Measurements from ENCODE around the gene PSMD14. TPM values are rescaled to one million over a fixed set of nuclear protein-coding genes. Genes with fewer than 3 reads are reported as not detected.
"Not testable (repeated sequence)": the region's sequence is repeated elsewhere in the genome, so short reads cannot be mapped to it uniquely, and the experiment has no call there.

Gene PSMD14
- total RNA-seq: 46.3 to 48.0 TPM (median 46.9 TPM) in 3 replicates

GRCh38 chr2:161308178-161308955, at the start of gene PSMD14:
TSS of gene PSMD14 (plus strand) at chr2:161308425. CDS start at chr2:161318826, 10,401 bp downstream.
- Mint-ChIP-seq H3K27ac (peak within 1 kb of the TSS; percentile 94), H3K36me3 (peaks cover 8% of the 10 kb centered on the region), H3K27me3 (ENCODE audit: low read depth) (no peaks in the 10 kb centered on the region), H3K9me3 (peaks cover 24% of the 10 kb centered on the region), H3K4me3 (peak within 1 kb of the TSS; percentile 81), H3K4me1 (peaks cover 14% of the 10 kb centered on the region)
- peak; percentile 65 to 84 for DNase-seq (ENCODE audit: low spot score in 2 of 2, unreplicated experiment in 2 of 2)
- TF ChIP-seq, protein P1, sequence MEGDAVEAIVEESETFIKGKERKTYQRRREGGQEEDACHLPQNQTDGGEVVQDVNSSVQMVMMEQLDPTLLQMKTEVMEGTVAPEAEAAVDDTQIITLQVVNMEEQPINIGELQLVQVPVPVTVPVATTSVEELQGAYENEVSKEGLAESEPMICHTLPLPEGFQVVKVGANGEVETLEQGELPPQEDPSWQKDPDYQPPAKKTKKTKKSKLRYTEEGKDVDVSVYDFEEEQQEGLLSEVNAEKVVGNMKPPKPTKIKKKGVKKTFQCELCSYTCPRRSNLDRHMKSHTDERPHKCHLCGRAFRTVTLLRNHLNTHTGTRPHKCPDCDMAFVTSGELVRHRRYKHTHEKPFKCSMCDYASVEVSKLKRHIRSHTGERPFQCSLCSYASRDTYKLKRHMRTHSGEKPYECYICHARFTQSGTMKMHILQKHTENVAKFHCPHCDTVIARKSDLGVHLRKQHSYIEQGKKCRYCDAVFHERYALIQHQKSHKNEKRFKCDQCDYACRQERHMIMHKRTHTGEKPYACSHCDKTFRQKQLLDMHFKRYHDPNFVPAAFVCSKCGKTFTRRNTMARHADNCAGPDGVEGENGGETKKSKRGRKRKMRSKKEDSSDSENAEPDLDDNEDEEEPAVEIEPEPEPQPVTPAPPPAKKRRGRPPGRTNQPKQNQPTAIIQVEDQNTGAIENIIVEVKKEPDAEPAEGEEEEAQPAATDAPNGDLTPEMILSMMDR (IDR thresholded peaks at IDR 0.05; ENCODE audit: unreplicated experiment): no peak

DNA sequence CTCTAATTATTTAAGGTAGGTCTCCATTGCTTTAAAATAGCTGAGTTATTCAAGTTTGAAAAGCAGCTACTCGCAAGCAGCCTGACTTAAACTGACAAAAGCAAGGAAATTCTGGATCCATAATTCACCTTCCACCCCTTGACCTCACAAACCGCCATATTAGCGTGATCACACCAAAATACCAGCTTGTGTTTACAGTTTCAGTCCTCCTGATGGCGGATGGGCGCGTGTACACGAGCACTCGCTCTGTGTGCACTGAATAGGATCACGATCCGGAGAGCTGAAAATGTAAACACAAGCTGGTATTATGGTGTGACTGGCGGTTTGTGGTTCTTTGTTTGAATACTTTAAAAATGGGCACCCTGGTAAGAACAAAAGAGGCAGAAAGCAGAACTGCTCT, 42.4 kb upstream of the PSMD14 start:
- H3K27me3 Mint-ChIP-seq (ENCODE audit: low read depth): no peaks in the 10 kb centered on the region
- H3K4me1 Mint-ChIP-seq: no peaks in the 10 kb centered on the region
- DNase-seq (ENCODE audit: low spot score in 2 of 2, unreplicated experiment in 2 of 2): no peak
- H3K9me3 Mint-ChIP-seq: no peaks in the 10 kb centered on the region
- TF ChIP-seq, protein P1 (IDR thresholded peaks at IDR 0.05; ENCODE audit: unreplicated experiment): no peak
- no peak overlapping the region for H3K27ac Mint-ChIP-seq
- no peak overlapping the region for H3K4me3 Mint-ChIP-seq
- H3K36me3 Mint-ChIP-seq: no peaks in the 10 kb centered on the region

GRCh38 chr2:161269111-161269510, 39.1 kb upstream of the PSMD14 start:
- H3K9me3 Mint-ChIP-seq: no peaks in the 10 kb centered on the region
- no peak overlapping the region for H3K27ac Mint-ChIP-seq
- H3K4me3 Mint-ChIP-seq: no peak overlapping the region
- TF ChIP-seq, protein P1 (IDR thresholded peaks at IDR 0.05; ENCODE audit: unreplicated experiment): no peak
- H3K27me3 Mint-ChIP-seq (ENCODE audit: low read depth): no peaks in the 10 kb centered on the region
- no peaks in the 10 kb centered on the region for H3K36me3 Mint-ChIP-seq
- no peak for DNase-seq (ENCODE audit: low spot score in 2 of 2, unreplicated experiment in 2 of 2)
- H3K4me1 Mint-ChIP-seq: no peaks in the 10 kb centered on the region

DNA sequence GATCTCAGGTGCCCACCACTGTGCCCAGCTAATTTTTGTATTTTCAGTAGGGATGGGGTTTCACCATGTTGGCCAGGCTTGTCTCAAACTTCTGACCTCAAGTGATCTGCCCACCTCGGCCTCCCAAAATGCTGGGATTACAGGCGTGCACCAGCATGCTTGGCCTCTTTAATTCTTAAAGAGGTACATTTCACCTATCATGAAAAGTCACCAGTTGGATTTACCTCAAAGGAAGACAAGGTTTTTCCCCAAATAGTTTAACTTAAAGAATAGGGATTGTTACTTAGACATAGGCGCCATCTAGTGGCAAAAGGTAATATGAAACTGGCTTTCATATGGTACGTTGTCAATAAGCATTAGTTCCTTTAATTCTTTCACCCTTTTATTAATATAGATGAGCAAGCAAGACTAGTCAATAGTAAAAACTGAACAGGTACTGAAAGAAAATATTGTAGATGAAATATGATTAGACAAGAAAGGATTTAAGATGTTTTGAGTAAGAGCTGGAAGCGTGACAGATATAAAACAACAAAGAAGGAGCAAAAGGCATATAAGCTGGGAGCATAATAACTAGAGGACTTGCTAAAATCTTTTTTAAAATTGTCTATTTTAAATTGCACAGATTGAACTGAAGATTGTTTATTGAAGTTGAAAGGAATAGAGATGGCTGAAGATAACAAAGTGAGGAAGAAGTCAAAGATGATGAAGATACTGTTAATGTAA, 35.0 kb upstream of the PSMD14 start:
- no peaks in the 10 kb centered on the region for H3K4me1 Mint-ChIP-seq
- H3K27me3 Mint-ChIP-seq (ENCODE audit: low read depth): no peaks in the 10 kb centered on the region
- no peaks in the 10 kb centered on the region for H3K9me3 Mint-ChIP-seq
- H3K36me3 Mint-ChIP-seq: no peaks in the 10 kb centered on the region
- TF ChIP-seq, protein P1 (IDR thresholded peaks at IDR 0.05; ENCODE audit: unreplicated experiment): peak; percentile 74
- H3K4me3 Mint-ChIP-seq: no peak overlapping the region
- no peak overlapping the region for H3K27ac Mint-ChIP-seq
- DNase-seq (ENCODE audit: low spot score in 2 of 2, unreplicated experiment in 2 of 2): no peak

DNA sequence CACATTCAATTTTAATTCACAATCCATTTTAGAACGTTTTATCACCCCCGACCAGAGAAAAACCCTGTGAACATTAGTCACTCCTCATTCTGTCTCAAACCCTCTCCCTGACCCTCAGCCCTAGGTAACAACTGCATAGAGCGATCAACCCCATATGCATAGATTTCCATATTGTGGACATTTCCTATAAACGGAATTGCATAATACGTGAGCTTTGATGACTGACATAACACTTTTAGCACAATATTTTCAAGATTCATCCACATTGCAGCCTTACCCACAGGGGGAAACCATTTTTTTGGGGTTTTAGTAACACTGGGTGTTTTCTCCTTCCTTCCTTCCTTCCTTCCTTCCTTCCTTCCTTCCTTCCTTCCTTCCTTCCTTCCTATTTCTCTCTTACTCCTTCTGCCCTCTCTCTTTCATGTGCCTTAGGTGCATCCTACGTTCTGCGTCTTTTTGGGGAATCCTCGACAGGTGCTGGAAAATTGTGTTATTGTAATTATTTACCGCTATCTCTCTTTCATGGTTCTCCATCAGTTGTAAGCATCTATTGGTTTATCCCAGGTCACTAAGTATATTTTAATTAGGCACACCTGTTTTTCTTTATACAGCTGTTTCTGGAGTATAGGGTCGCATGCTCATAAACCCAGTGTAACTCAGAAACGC, 29.5 kb upstream of the PSMD14 start:
- not testable (repeated sequence) for H3K27ac Mint-ChIP-seq; H3K36me3 Mint-ChIP-seq; H3K4me3 Mint-ChIP-seq; H3K9me3 Mint-ChIP-seq; DNase-seq (ENCODE audit: low spot score in 2 of 2, unreplicated experiment in 2 of 2); H3K4me1 Mint-ChIP-seq; H3K27me3 Mint-ChIP-seq (ENCODE audit: low read depth)

- H3K9me3 Mint-ChIP-seq; H3K27ac Mint-ChIP-seq; H3K36me3 Mint-ChIP-seq; DNase-seq (ENCODE audit: low spot score in 2 of 2, unreplicated experiment in 2 of 2); H3K4me1 Mint-ChIP-seq; H3K27me3 Mint-ChIP-seq (ENCODE audit: low read depth); H3K4me3 Mint-ChIP-seq: not testable (repeated sequence)
Observed at GRCh38 chr2:161279230-161279815, 28.9 kb upstream of the PSMD14 start.

DNA sequence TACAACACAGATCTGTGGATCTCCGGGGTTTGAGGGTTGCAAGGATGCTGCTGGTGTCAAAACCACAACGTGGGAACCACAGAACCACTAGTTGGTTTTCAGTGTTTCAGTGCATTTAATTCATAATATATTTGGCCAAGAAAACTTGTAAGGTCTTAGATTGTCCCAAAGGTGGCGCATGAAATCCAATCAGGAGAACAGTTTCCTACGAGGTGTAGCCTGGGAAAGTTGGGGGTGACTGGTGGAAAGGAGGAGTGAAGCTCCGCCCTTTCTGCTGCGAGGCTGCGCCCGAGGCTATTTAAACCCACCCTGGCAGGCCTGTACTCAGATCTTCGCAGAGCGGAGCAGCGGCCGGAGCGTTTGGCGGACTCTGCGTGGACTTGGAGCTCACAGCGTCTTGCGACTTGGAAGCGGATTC, 27.3 kb upstream of the PSMD14 start:
- not testable (repeated sequence) for H3K4me1 Mint-ChIP-seq; H3K36me3 Mint-ChIP-seq; H3K27me3 Mint-ChIP-seq (ENCODE audit: low read depth); H3K4me3 Mint-ChIP-seq; H3K9me3 Mint-ChIP-seq; H3K27ac Mint-ChIP-seq
- peak; percentile 75 to 77 for DNase-seq (ENCODE audit: low spot score in 2 of 2, unreplicated experiment in 2 of 2)

DNA sequence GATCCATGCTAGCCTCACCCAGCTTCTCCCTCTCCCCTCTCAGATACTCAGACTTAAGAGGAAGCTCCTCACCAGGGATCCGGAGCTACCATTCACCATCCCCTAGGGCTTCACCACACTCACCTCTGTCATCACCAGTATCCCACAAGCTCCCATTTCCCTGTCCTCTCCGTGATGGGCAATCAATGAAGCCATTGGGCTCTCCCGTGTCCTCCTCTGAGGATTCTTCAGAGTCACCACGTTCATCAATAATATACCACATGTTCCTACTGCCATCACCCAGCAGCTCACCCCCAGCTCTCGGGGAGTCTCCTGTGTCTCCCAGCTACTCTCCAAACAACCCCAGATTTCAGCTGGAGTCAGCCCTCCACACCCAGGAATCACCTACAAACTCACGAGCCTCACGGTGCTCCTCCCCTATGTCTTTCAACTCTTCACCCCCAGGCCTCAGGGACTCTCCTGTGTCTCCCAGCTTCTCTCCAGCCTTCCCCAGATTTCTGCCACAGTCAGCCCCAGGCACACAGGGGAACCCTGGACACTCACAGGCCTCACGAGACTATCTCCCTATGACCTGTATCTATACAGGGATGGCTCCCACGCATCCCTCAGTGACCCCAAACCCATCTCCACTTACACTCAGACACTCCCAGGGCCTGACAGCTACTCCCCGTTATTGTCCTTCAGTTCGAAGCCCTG, 26.5 kb upstream of the PSMD14 start:
- not testable (repeated sequence) for H3K36me3 Mint-ChIP-seq; H3K4me3 Mint-ChIP-seq; H3K27me3 Mint-ChIP-seq (ENCODE audit: low read depth); H3K27ac Mint-ChIP-seq; H3K9me3 Mint-ChIP-seq; H3K4me1 Mint-ChIP-seq
- DNase-seq (ENCODE audit: low spot score in 2 of 2, unreplicated experiment in 2 of 2): peak in 1 of 2 experiments; percentile 35

DNA sequence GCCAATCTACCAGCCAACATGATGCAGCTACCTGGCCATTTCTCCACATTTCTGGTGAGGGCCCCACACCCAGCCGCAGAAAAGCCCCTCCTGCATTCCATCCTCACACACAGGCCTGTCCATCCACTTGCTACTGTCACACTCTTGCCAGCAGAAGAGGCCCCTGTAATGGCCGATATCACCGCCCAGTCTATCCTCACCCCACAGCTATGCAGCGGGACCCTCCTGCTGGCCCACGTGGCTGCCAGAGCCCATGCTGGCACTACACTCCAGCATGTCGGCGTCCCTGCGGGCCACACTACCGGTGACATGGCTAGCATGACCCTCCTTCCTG, 25.9 kb upstream of the PSMD14 start:
- H3K4me1 Mint-ChIP-seq; H3K27me3 Mint-ChIP-seq (ENCODE audit: low read depth); H3K27ac Mint-ChIP-seq; H3K4me3 Mint-ChIP-seq; DNase-seq (ENCODE audit: low spot score in 2 of 2, unreplicated experiment in 2 of 2); H3K9me3 Mint-ChIP-seq; H3K36me3 Mint-ChIP-seq: not testable (repeated sequence)
